Ovary (tissue), 3 donors: ENCODE data around the gene FAM83D.

Experiments used
- CTCF ChIP-seq, 3 donors: fragments of 450-650 bp in 2 of 3; fragments of 200-600 bp in 1 of 3; IDR thresholded peaks; one replicate each; pipeline versions ENCODE4 v1.5.1 to v1.8.0; 2016 to 2022; ENCODE audit warnings: antibody characterized with exemption in 3 of 3, mild to moderate bottlenecking in 1 of 3
- EP300 ChIP-seq: sonication (generic); formaldehyde crosslinking; IDR thresholded peaks from one replicate; pipeline ENCODE4 v1.6.1; 2017; ENCODE audit warnings: antibody characterized with exemption
- POLR2A ChIP-seq: fragments of 450-650 bp; IDR thresholded peaks from one replicate; pipeline ENCODE4 v1.6.1; 2017; ENCODE audit warnings: antibody characterized with exemption, mild to moderate bottlenecking, moderate library complexity
- donor health status: DM: no; HTN: no; CAD: no.

DNA sequence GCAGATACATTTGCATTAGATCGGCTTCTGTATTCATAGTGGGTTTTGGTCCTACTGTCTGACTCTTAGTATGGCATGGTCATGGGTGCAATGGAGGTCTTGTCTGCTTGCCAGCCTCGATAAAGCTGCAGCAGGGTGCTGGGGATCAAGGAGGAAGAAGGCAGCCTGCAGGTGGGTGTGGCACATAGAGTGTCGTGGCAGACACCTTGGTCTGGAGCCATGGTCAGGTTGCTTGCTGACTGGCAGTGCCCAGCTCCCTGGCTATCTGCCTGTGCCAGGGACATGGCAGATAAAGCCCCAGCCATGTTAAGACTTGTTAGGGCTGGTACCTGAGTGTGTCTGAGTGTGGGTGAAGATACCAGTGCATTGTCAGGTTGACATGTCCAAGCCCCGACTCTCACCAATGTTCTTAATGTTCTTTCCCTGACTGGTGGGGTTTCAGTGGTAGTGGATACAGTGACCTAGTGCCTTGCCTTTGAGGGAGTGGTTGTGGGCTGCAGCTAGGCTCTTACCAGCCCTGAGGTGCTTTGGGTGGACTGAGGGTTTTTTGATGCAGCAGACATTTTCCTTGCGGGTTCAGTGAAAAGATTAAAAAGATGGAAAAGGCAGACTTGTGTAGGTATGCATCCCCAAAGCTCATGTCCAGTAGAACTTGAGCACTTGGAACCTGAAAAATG, 1.8 kb downstream of the FAM83D start:
- no peak for TF ChIP-seq CTCF (IDR thresholded peaks at IDR 0.05)
- no peak for TF ChIP-seq POLR2A
- no peak for TF ChIP-seq EP300
